Heart right ventricle (tissue), 16 donors: Measurements from ENCODE around the gene APOA4. TPM values are rescaled to one million over a fixed set of nuclear protein-coding genes. Genes with fewer than 3 reads are reported as not detected.

Experiments used
- ATAC-seq, 8 donors: fragments of 200-7000 bp; cut with Tn5 transposase; one replicate each; pipeline ENCODE4 v1.9.1; 2020; ENCODE audit warnings: mild to moderate bottlenecking in 8 of 8, moderate library complexity in 8 of 8, moderate number of reproducible peaks in 1 of 8
- DNase-seq, 2 donors: peaks; one replicate each; pipeline ENCODE4 v3.0.0-alpha.2; 2020
- H3K27ac ChIP-seq, 10 donors: fragments of 200-600 bp; sonication (generic) in 2 of 10; one replicate each; pipeline versions ENCODE4 v1.5.0 to v1.8.0; 2020 to 2022; ENCODE audit warnings: mild to moderate bottlenecking in 3 of 10
- H3K27me3 ChIP-seq, 7 donors: fragments of 200-600 bp; one replicate each; pipeline ENCODE4 v1.8.0; 2021 to 2022; ENCODE audit warnings: mild to moderate bottlenecking in 2 of 7
- H3K36me3 ChIP-seq, 9 donors: fragments of 200-600 bp; sonication (generic) in 1 of 9; one replicate each; pipeline versions ENCODE4 v1.5.0 to v1.8.0; 2020 to 2022; ENCODE audit warnings: mild to moderate bottlenecking in 2 of 9
- H3K4me1 ChIP-seq, 9 donors: fragments of 200-600 bp; sonication (generic) in 1 of 9; one replicate each; pipeline versions ENCODE4 v1.5.0 to v1.8.0; 2020 to 2022; ENCODE audit warnings: mild to moderate bottlenecking in 4 of 9
- H3K4me3 ChIP-seq, 10 donors: fragments of 200-600 bp; sonication (generic) in 2 of 10; one replicate each; pipeline versions ENCODE4 v1.5.0 to v1.8.0; 2020 to 2022; ENCODE audit warnings: mild to moderate bottlenecking in 7 of 10, moderate library complexity in 2 of 10
- H3K9me3 ChIP-seq, 11 donors: fragments of 200-600 bp in 10 of 11; sonication (generic) in 2 of 11; one replicate each; pipeline versions ENCODE4 v1.5.0 to v1.8.0; 2013 to 2022; ENCODE audit warnings: mild to moderate bottlenecking in 2 of 11, control low read depth in 1 of 11, moderate library complexity in 1 of 11
- CTCF ChIP-seq, 9 donors: fragments of 200-600 bp; sonication (generic) in 2 of 9; IDR thresholded peaks; one replicate each; pipeline versions ENCODE4 v1.5.0 to v1.8.0; 2021 to 2022; ENCODE audit warnings: antibody characterized with exemption in 9 of 9, mild to moderate bottlenecking in 5 of 9, moderate library complexity in 1 of 9
- WGBS, 2 donors: extraction: QIAGEN DNeasy Blood & Tissue Kit; methylation state at CpG; one replicate each; pipeline ENCODE4 v1.1.7; 2013; ENCODE audit warnings: inconsistent platforms in 1 of 2; 5-methylcytosine and 5-hydroxymethylcytosine counted together
- intact Hi-C, 10 donors: fragments of 100-400 bp; cut with DNase I; formaldehyde crosslinking; loops; one replicate each; pipeline versions ENCODE4 v1.11.1 to v1.14.2; 2022
- polyA plus RNA-seq, 2 donors: library from polyadenylated mRNA; stranded (reverse); fragments of 200-250 nt; gene quantifications; one replicate each; pipeline ENCODE4 v1.2.3, GENCODE V29; 2013
- total RNA-seq, 10 donors: library from RNA; stranded (reverse); fragmentation: NEBNext Ultra II Directional in 3 of 10; extraction: Animal tissue kit (Norgen Biotek cat#: 25700) in 3 of 10; gene quantifications; one replicate each; pipeline versions ENCODE4 v1.2.1 to v1.2.4, GENCODE V29; 2021 to 2023
- donor health status: Arrhythmogenic right ventricular cardiomyopathy.
- donor health status: ischemic (EF 13 %, LVEDD 7.1; RV severe dilation, severe dysfunction).
- donor health status: healthy with polysubstance abuse.
- donor health status: DM: no; HTN: yes; CAD: no.
- donor health status: DM: no; HTN: no; CAD: no.
- donor health status: ischemic (EF 25% LVEDD 6.9; RV normal size, moderate dysfunction).
- donor health status: ischemic (EF 25% LVEDD 5.7; RV mildly dilated, moderate dysfunction).
- donor health status: healthy.
- donor health status: DM: yes; HTN: yes; CAD: no.
- donor health status: Ischemic cardiomyopathy.
- donor health status: ischemic (EF 35%, LVEDD 5.7; RV mildly dilated, moderate dysfunction).
- donor health status: nonischemic (EF 11% LVEDD 7.7; RV severe dilation, severe dysfunction).
- donor health status: DM: yes; HTN: yes; CAD: no.
- donor health status: PGD.
- donor health status: ischemic (EF 29% LVEDD 5.4; RV normal size, mild dysfunction).
- donor health status: nonischemic (EF 23%, LVEDD 6.1; RV moderate dilation, normal function).

APOA4 gene
- total and polyA plus RNA-seq, 12 donors = 0.26 to 0.75 (median 0.28) TPM; not detected in 9

- Histone ChIP-seq H3K4me1 (peaks cover 6 to 28% (median 19%) of the 10 kb centered on the region in 9 donors), H3K27ac (no peak overlapping the region), H3K36me3 (peaks cover 0 to 85% (median 40%) of the 10 kb centered on the region in 9 donors), H3K9me3 (no peaks in the 10 kb centered on the region), H3K4me3 (no peak overlapping the region), H3K27me3 (no peaks in the 10 kb centered on the region)
- 97 to 98% methylated on average over 4 of the region's 4 CpGs for WGBS, 2 donors
- ATAC-seq (no peak), DNase-seq (no peak)
- TF ChIP-seq CTCF (IDR thresholded peaks at IDR 0.05) = no peak
- intact Hi-C loops = no loop called here
These were observed 24.5 kb upstream of the APOA4 start for GRCh38 chr11:116847612-116848011.

GRCh38 chr11:116844722-116845121 lies 21.6 kb upstream of the APOA4 start:
- 62 to 69% methylated on average over 4 of the region's 4 CpGs for WGBS, 2 donors
- H3K4me1 ChIP-seq = peaks cover 0 to 20% (median 10%) of the 10 kb centered on the region in 9 donors
- ATAC-seq (no peak), DNase-seq (no peak)
- no peak overlapping the region for H3K4me3 ChIP-seq
- no peaks in the 10 kb centered on the region for H3K27me3 ChIP-seq
- H3K9me3 ChIP-seq = no peaks in the 10 kb centered on the region
- no peak for TF ChIP-seq CTCF (IDR thresholded peaks at IDR 0.05)
- intact Hi-C loops = no loop called here
- peaks cover 0 to 70% (median 40%) of the 10 kb centered on the region in 9 donors for H3K36me3 ChIP-seq
- H3K27ac ChIP-seq = no peak overlapping the region

GRCh38 chr11:116843661-116844060 lies 20.6 kb upstream of the APOA4 start:
- no peak for TF ChIP-seq CTCF (IDR thresholded peaks at IDR 0.05)
- ATAC-seq = no peak
- Histone ChIP-seq H3K4me3 (no peak overlapping the region), H3K4me1 (peaks cover 0 to 28% (median 9%) of the 10 kb centered on the region in 9 donors), H3K27ac (no peak overlapping the region), H3K27me3 (no peaks in the 10 kb centered on the region), H3K9me3 (no peaks in the 10 kb centered on the region), H3K36me3 (peaks cover 0 to 61% (median 33%) of the 10 kb centered on the region in 9 donors)
- no peak for DNase-seq
- WGBS, 2 donors = 93% methylated on average over 9 of the region's 9 CpGs
- intact Hi-C loops = no loop called here

- no peak for ATAC-seq
- Histone ChIP-seq H3K36me3 (peaks cover 0 to 54% (median 28%) of the 10 kb centered on the region in 9 donors), H3K27me3 (no peaks in the 10 kb centered on the region), H3K4me3 (no peak overlapping the region), H3K4me1 (peaks cover 0 to 32% (median 9%) of the 10 kb centered on the region in 9 donors), H3K27ac (no peak overlapping the region), H3K9me3 (no peaks in the 10 kb centered on the region)
- no peak for DNase-seq
- 84 to 87% methylated on average over 4 of the region's 4 CpGs for WGBS, 2 donors
- intact Hi-C loops = no loop called here
- no peak for TF ChIP-seq CTCF (IDR thresholded peaks at IDR 0.05)
These were observed 19.8 kb upstream of the APOA4 start for GRCh38 chr11:116842909-116843308.
